GM11168 (cell line): ENCODE measurements around the gene PPP2R3B.
"Not testable (repeated sequence)": the region's sequence is repeated elsewhere in the genome, so short reads cannot be mapped to it uniquely, and the experiment has no call there.

Experiments used
- in situ Hi-C: fragments of 300-500 bp; cut with MboI; formaldehyde crosslinking; loops from one replicate; pipeline ENCODE4 v1.12.0; 2022; ENCODE audit warnings: low sequenced_read_pairs; ENCODE audit not compliant: unreplicated experiment

The PPP2R3B gene

DNA sequence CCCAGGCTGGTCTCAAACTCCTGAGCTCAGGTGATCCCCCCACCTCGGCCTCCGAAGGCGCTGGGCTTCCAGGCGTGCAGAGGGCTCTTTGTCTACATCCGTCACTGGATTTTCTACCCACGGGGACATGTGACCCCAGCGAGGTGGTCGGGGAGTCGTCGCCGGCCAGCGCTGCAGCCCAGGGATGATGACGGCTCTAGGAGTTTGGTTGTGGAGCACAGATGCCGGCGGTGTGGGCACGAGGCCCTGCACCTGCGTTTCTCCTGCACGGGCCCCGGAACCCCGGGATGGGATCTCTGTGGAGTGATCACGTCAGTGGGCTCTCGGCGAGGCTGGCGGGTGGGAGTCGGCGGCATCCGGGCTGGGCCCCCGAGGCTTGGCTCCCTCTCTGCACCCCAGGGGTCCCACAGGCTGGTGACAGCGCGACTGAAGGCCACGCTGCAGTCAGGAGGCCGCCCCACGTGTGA is 59.0 kb downstream of the PPP2R3B start:
- in situ Hi-C loops = no loop called here

DNA sequence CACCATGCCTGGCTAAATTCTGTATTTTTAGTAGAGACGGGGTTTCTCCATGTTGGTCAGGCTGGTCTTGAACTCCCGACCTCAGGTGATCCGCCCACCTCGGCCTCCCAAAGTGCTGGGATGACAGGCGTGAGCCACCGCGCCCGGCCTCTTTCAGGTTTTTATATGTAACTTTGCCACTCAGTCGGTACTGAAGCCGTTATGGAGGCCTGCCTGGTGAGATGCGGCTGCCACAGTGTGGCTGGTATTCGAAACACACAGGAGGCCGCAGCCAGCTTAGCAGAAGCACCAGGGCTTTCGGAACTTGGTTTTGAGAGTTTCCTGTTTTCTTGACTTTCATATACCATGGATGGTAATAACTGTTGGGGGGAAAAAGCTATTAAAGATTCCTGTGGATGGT is 62.0 kb downstream of the PPP2R3B start:
- in situ Hi-C loops = not testable (repeated sequence)

DNA sequence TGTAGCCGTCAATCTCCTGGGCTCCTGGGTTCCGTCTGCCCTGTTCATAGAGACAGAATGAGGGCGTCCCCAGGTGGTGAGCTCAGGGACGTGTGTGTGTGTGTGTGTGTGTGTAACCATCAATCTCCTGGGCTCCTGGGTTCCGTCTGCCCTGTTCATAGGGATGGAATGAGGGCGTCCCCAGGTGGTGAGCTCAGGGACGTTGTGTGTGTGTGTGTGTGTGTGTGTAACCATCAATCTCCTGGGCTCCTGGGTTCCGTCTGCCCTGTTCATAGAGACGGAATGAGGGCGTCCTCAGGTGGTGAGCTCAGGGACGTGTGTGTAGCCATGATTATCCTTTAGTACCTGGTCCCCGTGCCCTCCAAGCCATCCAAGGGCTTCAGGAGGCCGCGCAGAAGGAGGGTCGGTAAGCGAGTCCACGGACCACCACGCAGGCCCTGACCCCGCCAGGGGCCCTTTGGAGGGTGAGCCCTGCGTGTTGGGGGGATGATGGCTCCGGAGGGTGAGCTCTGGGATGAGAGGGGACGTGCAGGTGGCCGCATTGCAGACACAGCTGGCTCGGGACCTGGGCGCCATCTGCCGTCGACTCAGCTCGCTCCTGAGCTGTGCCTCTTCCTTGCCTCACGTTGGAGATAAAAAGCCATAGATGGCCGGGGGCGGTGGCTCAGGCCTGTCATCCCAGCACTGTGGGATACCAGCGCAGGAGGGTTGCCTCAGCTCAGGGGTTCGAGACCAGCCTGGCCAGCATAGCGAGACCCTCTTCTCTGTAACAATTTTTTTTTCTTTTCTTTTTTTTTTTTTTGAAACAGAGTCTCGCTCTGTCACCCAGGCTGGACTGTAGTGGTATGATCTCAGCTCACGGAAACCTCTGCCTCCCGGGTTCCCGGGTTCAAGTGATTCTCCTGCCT is 62.7 kb downstream of the PPP2R3B start:
- in situ Hi-C loops = no loop called here

DNA sequence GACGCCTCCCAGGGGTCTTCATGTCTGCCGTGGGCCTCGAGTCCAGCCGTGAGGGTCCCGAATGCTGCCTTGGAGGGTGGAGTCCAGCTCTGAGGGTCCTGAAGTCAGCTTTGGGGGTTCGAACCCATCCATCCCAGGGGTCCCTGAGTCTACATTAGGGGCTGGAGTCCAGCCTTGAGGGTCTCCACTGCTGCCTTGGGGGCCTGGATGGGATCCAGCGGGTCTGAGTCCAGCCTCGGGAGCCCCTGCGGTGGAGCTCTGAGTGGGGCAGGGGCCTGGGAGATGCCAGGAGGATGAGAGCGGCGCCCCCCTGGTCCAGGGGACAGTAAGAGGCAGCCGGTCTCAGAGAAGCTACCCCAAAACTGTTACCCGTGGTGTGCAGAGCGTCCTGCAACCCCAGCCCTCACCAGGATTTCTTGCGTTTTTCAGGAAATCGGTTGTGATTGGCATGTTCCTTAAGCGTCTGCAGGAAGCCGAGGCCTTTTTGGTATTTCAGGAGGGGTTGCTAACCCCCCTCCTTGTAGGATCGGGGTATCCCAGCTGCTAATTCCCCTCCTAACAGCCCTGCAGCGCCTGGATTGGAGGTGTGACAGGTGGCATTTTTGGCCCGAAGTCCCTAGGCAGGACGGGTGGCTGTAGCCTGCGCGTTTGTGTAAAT is 66.5 kb downstream of the PPP2R3B start:
- in situ Hi-C loops = no loop called here

DNA sequence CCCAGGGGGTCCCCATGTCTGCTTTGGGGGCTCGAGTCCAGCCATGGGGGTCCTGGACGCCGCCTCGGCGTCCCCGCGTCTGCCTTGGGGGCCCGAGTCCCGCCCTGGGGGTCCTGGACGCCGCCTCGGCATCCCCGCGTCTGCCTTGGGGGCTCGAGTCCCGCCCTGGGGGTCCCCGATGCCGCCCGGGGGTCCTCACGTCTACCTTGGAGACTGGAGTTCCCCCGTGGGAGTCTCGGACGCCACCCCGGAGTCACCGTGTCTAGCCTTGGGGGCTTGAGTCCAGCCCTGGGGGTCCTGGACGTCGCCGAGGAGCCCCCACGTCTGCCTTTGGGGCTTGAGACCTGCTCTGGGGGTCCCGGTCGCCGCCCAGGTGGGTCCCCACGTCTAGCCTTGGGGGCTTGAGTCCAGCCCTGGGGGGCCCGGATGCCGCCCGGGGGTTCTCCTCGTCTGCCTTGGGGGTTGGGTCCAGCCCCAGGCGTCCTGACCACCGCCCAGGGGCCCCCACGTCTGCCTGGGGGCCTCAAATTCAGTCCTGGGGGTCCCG is 67.1 kb downstream of the PPP2R3B start:
- in situ Hi-C loops = no loop called here

DNA sequence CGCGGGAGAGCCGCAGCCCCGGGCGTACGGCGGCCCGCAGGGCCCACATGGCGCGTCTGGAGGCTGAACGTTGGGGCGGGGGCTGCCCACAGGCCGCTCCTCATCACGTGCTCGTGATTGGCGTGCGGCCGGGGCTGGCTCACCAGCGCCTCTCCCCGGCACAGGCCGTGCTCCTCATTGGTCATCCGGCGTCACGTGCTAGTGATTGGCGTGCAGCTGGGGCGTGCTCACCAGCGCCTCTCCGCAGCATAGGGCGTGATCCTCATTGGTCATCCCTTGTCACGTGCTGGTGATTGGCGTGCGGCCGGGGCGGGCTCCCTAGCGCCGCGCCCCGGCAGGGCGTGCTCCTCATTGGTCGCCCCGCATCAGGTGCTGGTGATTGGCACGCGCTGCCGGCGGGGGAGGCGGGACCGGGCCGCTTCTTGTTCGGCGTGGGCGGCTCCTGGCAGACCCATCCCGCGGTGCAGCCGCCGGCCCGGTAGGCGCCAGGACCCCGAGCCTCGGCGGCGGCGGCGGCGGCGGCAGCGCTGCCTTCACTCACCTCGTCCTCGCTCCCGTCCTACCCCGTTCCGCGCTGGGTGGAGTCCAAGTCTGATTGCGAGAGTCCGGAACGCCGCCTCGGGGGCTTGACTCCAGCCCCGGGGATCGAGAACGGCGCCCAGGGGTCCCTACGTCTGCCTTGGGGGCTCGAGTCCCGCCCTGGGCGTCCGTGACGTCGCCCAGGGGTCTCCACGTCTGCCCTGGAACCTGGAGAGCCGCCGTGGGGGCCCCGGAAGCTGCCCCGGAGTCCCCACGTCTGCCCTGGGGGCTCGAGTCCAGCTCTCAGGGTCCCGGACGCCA is 67.7 kb downstream of the PPP2R3B start, which contains the start of gene GTPBP6:
Gene GTPBP6 (minus strand): TSS at position 58 of the 840 bp plus-strand sequence. CDS start 9 bp downstream, at position 49.
- in situ Hi-C loops = no loop called here

DNA sequence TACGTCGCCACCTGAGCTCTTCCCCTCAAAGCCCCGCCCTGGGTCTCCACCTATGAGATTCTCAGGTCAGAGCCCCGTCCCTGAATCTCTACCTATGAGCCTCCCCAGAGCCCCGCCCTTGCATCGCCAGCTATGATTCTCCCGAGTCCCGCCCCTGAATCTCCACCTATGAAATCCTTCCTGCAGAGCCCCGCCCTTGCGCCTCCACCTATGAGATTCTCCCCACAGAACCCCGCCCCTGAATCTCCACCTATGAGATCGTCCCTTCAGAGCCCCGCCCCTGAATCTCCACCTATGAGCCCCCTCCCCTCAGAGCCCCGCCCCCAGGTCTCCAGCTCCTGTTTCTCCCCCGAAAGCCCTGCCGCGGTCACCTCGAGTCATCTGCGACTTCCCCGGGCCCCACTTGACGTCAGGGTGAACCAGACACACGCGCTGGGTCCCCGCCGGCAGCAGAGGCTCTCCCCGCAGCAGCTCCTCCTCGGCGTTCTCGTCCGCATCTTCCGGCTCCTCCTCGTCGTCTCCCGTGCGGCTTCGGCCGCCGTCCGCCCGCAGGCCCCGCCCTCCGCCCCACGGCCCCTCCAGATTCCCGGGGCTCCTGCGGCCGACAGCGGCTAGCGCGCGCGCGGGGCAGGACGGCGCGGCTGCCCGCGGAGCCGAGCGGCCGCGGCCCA is 68.5 kb downstream of the PPP2R3B start:
- in situ Hi-C loops = no loop called here

DNA sequence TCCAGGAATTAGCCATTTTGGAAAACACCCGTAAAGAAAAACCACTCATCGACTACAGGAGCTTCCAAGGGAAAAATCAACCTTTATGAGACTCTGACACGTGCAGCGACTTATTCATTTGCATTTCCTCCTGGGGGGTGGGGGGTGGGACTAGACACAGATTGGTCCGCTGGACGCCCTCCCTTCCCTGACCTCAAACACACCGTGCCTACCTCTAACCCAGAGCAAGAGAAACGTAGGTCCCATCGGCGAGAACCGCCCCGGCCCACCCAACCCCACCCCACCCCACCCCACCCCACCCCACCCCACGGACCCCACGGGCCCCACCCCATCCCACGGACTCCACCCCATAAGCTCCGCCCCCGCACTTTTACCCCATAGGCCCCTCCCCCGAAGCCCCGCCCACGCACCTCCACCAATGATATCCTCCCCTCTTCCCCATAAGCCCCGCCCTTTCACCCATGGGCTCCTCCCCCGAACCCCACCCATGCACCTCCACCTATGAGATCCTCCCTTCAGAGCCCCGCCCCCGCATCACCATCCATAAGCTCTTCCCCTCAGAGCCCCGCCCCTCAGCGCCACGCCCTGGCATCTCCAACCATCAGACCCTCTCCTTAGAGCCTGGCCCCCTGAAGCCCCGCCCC is 69.2 kb downstream of the PPP2R3B start:
- in situ Hi-C loops = no loop called here

DNA sequence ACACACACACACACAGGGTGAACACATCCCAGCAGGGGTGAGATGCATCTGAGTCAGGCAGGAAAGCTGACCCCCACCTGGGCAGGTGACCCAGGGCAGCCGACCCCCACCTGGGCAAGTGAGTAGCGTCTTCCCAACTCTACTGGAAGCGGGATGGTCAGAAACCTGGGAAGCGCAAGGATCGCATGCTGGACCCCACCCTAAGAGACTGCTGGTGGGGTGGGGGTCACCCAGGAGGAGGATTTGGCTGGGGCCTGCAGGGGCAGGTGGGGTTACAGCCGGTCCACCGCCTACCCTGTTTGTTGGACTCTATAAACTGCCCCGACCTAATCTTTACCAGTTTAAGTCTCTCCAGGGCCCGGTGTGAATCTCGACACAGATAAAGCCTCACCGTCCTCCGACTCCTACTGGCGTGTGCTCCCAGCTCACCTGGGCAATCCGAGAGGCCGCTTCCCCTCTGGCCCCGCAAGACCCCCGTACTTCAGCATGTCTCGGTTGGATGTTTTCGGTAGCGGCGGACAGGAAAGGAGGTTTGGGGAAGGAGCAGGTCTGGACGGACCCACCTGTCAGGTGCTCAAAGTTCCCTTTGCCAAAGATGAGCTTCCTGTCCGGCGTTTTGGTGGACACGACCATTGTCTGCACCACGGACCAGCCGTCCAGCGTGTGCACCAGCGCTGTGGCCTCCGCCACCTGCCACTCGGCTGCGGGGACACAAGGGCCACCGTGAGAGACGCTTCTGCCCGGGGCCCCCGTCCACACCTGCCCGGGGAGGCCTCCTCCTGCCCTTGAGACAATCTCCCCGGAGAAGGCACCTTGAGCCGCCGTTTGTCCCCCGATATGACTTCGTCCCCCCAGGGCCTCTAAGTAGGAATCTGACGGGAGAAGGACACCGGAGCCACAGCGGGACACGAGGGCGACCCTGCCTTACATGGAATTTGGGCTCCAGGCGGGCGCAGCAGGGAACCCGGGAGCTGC is 70.1 kb downstream of the PPP2R3B start:
- in situ Hi-C loops = no loop called here

DNA sequence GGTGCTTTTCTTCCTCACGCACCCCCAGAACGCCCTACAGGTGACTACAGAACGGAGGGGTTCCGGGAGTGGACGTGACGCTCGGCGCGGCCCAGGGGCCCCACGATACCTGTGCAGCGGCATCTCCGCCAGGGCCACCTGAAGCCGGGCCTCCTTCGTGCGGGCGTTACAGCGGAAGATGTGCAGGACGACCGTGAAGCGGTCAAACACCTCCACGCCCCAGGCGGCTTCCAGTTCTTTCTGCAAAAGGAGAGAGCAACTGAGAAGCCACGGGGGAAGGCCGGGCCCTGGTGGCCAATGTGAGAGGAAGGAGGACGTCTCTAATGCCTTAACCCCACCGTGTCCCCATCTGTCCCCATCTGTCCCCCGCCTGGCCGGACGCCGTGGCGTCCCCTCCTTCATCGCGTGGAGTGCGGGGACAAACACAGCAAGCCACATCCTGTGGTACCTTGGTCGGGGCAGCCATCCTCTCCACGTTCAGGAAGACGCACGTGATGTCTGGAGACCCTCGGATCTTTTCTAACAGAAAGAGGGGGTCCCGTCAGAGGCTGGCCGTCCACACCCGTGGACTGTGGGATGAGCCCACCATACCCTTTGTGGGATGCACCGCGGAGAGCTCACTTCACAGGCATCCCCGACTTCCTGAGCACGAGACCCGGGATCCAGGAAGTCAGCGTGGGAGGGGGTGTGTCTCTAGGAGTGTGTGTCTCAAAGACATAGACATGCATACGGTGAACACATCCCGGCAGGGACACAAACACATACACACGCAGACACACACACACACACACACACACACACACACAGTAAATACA is 71.7 kb downstream of the PPP2R3B start:
- in situ Hi-C loops = no loop called here

DNA sequence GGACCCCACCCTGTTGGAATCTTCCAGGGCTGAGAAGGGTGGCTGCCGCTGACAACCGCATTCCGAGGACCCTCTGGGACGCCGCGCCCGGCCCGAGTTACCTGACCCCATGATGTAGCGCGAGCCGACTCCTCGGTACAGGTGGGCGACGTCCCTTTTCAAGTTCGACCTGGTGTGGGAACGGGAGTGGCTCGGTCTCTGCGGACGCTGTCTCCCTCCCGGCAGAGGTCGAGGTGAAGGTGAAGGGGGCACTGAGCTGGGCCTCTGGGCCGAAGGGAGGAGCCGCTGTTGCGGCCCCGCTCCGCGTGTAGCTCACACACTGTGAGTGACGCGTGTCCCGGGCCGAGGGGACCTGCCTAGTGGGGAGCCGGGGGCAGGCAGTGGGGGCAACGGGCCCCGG is 72.7 kb downstream of the PPP2R3B start:
- in situ Hi-C loops = no loop called here

DNA sequence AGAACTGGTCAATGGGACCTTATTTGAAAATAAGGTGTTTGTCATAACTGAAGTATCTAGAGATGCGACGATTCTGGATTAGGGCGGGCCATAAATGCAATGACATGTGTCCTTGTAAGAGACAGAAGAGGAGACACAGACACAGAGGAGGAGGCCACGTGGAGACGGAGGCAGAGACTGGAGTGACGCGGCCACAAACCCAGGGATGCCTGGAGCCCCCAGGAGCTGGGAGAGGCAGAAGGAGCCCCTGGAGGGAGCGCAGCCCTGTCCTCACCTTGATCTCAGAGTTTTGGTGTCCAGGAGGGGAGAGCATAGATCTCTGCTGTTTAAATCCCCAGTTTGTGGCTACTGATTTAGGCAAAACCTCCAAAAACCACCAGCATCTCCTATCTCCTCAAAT is 73.2 kb downstream of the PPP2R3B start:
- in situ Hi-C loops = no loop called here

DNA sequence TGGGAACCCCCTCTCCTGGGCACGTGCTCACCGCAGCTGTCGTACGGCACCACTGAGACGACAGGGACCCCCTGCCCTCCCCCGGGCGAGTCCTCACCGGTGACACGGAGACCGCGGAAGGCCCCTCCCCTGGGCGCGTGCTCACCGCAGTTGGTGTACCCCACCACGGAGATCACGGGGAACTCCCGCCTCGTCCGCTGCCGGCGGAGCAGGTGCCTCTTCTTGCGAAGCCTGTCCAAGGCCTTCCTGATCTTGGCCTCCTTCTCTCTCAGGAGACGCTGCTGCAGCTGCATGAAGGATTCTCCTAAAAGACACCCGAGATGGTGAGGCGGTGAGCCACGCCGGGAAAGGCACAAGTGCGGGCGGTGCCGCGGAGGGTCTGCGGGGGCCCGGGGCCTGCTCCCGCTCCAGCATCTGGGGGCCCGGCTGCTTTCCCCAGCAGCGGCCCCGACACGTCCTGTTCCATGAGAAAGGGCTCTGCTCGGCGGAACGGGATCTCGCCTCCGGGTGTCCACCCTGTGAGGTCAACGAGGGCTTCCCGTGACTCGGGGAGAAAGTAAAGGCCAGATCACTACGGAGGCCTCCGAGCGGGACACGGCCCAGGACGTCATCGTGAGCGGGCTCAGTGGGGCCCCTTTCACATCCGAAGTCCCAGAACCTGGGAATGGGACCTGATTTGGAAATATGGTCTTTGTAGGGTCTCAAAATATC is 73.9 kb downstream of the PPP2R3B start:
- in situ Hi-C loops = no loop called here

DNA sequence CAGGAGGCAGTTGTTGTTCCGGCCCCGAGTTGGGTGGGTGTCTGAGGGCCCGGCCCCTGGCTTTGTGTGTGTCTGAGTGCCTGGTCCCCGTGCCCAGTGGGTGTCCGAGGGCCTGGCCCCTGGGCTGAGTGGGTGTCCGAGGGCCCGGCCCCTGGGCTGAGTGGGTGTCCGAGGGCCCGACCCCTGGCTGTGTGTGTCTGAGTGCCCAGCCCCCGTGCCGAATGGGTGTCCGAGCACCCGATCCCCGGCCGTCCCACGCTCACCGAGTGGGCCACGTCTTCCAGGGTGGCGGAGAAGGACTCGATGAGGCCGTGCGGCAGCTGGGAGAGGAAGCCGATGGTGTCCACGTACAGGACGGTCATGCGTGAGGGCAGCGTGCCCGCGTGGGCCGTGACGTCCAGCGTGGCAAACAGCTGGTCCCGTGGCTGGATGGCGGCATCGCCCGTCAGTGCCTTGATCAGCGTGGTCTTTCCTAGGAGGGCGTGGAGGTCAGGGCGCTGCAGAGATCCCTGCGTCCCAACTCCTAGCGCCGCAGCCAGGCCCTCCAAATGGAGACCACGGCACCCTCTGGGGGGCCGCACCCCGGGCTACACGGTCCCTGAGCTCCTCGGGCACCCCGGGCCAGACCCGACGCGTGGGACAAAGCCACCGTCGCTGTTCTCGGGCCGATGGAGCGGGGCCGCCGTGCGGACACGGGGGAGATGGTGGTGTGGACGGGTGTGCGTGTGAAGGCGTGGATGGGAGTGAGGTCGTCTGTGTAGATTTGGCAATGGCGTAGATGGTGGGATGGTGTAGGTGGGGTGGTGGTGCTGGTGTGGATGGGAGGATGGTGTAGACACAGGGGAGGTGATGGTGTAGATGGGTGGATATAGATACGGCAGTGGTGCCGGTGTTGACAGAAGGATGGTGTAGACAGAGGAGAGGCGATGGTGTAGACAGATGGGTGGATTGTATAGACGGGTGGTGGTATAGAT is 75.3 kb downstream of the PPP2R3B start:
- in situ Hi-C loops = no loop called here

DNA sequence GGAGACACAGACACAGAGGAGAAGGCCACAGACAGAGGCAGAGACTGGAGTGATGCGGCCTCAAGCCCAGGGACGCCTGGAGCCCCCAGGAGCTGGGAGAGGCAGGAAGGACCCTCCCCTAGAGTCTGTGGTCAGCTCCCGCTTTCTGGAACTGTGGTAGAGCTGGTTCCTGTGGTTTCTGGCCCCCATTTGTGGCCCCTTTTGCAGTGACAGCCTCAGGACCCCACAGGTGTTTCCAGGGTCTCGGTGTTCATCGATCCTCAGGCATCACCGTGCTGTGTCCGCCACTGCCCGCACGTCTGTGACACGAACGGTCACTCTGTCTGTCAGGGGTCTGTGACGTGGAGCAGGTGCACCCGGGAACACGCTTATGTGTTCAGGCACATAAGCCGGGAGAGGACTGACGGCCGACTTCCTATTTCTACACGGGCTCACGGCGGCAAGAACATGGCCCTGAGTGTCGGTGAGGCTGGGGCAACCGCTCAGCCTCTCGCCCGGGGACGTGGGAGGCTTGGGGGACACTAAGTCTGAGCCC is 76.0 kb downstream of the PPP2R3B start:
- in situ Hi-C loops = no loop called here
